IMR-90 (cell line): ENCODE measurements around the gene IL36G. TPM values are rescaled to one million over a fixed set of nuclear protein-coding genes. Genes with fewer than 3 reads are reported as not detected.

ENCODE experiments used
- ATAC-seq: fragments of 200-7000 bp; cut with Tn5 transposase; 2 replicates; pipeline ENCODE4 v1.9.1; 2020; ENCODE audit warnings: low read depth, mild to moderate bottlenecking, moderate library complexity
- BruUV-seq: library from RNA; stranded (reverse); fragments of 400-500 nt; replicated peaks from 2 replicates; lab custom pipeline; 2021; lab: Mats Ljungman, UMichigan
- CTCF ChIA-PET: fragments of 300-600 bp; formaldehyde crosslinking; extraction: SDS; loops from one replicate; lab custom pipeline; 2021; ENCODE audit warnings: antibody characterized with exemption; lab: Yijun Ruan, JAX
- POLR2A ChIA-PET: fragments of 300-600 bp; sonication (Branson Sonifier 250); formaldehyde crosslinking; loops from one replicate; lab custom pipeline; 2022; ENCODE audit warnings: antibody characterized with exemption; ENCODE audit not compliant: unreplicated experiment; lab: Charles Lee
- DNase-seq: peaks from one replicate; pipeline ENCODE4 v3.0.0; 2013
- H2AFZ ChIP-seq: replicated peaks from 2 replicates; pipeline ENCODE3; 2013; ENCODE audit warnings: low read length, mild to moderate bottlenecking; ENCODE audit not compliant: poor library complexity
- H2AK5ac ChIP-seq: 2 replicates; pipeline ENCODE4 v1.6.1; 2013; ENCODE audit warnings: low read depth, low read length, inconsistent platforms
- H2AK9ac ChIP-seq: replicated peaks from 2 replicates; pipeline ENCODE3; 2013; ENCODE audit warnings: mild to moderate bottlenecking, low read depth, low read length, moderate library complexity; ENCODE audit not compliant: poor library complexity
- H2BK120ac ChIP-seq: 2 replicates; pipeline ENCODE4 v1.6.1; 2013; ENCODE audit warnings: low read depth, low read length, inconsistent platforms
- H2BK15ac ChIP-seq: 3 replicates; pipeline ENCODE4 v1.6.1; 2013; ENCODE audit warnings: low read depth, low read length, inconsistent platforms
- H2BK20ac ChIP-seq: 2 replicates; pipeline ENCODE4 v1.6.1; 2013; ENCODE audit warnings: low read depth, mild to moderate bottlenecking, inconsistent platforms, low read length, moderate library complexity
- H2BK5ac ChIP-seq: 2 replicates; pipeline ENCODE4 v1.6.1; 2013; ENCODE audit warnings: mild to moderate bottlenecking, low read depth, low read length, inconsistent platforms; ENCODE audit not compliant: poor library complexity, severe bottlenecking
- H3K14ac ChIP-seq: replicated peaks from 2 replicates; pipeline ENCODE4 v1.6.1; 2013; ENCODE audit warnings: low read depth, low read length, inconsistent platforms
- H3K18ac ChIP-seq: 2 replicates; pipeline ENCODE4 v1.6.1; 2013; ENCODE audit warnings: low read depth, low read length, control low read depth
- H3K23ac ChIP-seq: 2 replicates; pipeline ENCODE4 v1.6.1; 2013; ENCODE audit warnings: low read depth, low read length, inconsistent platforms
- H3K27ac ChIP-seq: 2 replicates; pipeline ENCODE4 v1.5.1; 2013; ENCODE audit warnings: mild to moderate bottlenecking, control low read depth, low read length; ENCODE audit not compliant: insufficient read depth
- H3K27me3 ChIP-seq: 2 replicates; pipeline ENCODE4 v1.6.1; 2013; ENCODE audit warnings: low read length; ENCODE audit not compliant: control insufficient read depth, insufficient read depth
- H3K36me3 ChIP-seq: 2 replicates; pipeline ENCODE4 v1.6.1; 2013; ENCODE audit warnings: low read length, mixed read lengths; ENCODE audit not compliant: control insufficient read depth, insufficient read depth
- H3K4ac ChIP-seq: 2 replicates; pipeline ENCODE4 v1.6.1; 2013; ENCODE audit warnings: low read depth, low read length, inconsistent platforms
- H3K4me1 ChIP-seq: 2 replicates; pipeline ENCODE4 v1.6.1; 2013; ENCODE audit warnings: low read length, mixed read lengths; ENCODE audit not compliant: control insufficient read depth, insufficient read depth
- H3K4me2 ChIP-seq: 2 replicates; pipeline ENCODE4 v1.6.1; 2013; ENCODE audit warnings: low read depth, mild to moderate bottlenecking, control low read depth, low read length, moderate library complexity
- H3K4me3 ChIP-seq: 2 replicates; pipeline ENCODE4 v1.5.1; 2013; ENCODE audit warnings: low read depth, mild to moderate bottlenecking, control low read depth, low read length, moderate library complexity; ENCODE audit not compliant: insufficient read depth
- H3K56ac ChIP-seq: 2 replicates; pipeline ENCODE4 v1.6.1; 2013; ENCODE audit warnings: low read length, inconsistent platforms; ENCODE audit not compliant: insufficient read depth; ENCODE audit errors: extremely low read depth
- H3K79me1 ChIP-seq, 2 experiments: 2 replicates each; pipeline ENCODE4 v1.6.1; 2013; ENCODE audit warnings: low read length in 2 of 2, inconsistent platforms in 1 of 2, low read depth in 1 of 2
- H3K9ac ChIP-seq: 2 replicates; pipeline ENCODE4 v1.6.1; 2013; ENCODE audit warnings: low read depth, low read length, control low read depth
- H3K9me1 ChIP-seq: 2 replicates; pipeline ENCODE4 v1.6.1; 2013; ENCODE audit warnings: low read length, inconsistent platforms; ENCODE audit not compliant: insufficient read depth
- H3K9me3 ChIP-seq: 2 replicates; pipeline ENCODE4 v1.6.1; 2013; ENCODE audit warnings: low read length; ENCODE audit not compliant: control insufficient read depth, insufficient read depth
- H4K20me1 ChIP-seq: 2 replicates; pipeline ENCODE4 v1.6.1; 2013; ENCODE audit warnings: low read length, inconsistent platforms; ENCODE audit not compliant: insufficient read depth
- H4K5ac ChIP-seq: 2 replicates; pipeline ENCODE4 v1.6.1; 2013; ENCODE audit warnings: mild to moderate bottlenecking, low read depth, low read length, control low read depth
- H4K8ac ChIP-seq, 2 experiments: 2 replicates each; pipeline ENCODE4 v1.6.1; 2013; ENCODE audit warnings: low read depth in 2 of 2, low read length in 2 of 2, control low read depth in 1 of 2, inconsistent platforms in 1 of 2
- H4K91ac ChIP-seq: 2 replicates; pipeline ENCODE4 v1.6.1; 2013; ENCODE audit warnings: low read depth, low read length, inconsistent platforms; ENCODE audit not compliant: insufficient read depth
- BHLHE40 ChIP-seq: fragments of 150-350 bp; IDR thresholded peaks from 2 replicates; pipeline ENCODE4 v1.6.1; 2016; ENCODE audit warnings: mild to moderate bottlenecking, low read depth, low read length
- CEBPB ChIP-seq: IDR thresholded peaks from 2 replicates; pipeline ENCODE4 v1.6.1; 2012; ENCODE audit warnings: low read depth, low read length, improper control_type of control experiment
- CHD1 ChIP-seq: IDR thresholded peaks from 2 replicates; pipeline ENCODE4 v1.6.1; 2012; ENCODE audit warnings: low read depth, low read length, improper control_type of control experiment
- CTCF ChIP-seq: conservative IDR thresholded peaks from 2 replicates; pipeline ENCODE4 v1.5.1; 2012; ENCODE audit warnings: mild to moderate bottlenecking, low read depth, low read length, improper control_type of control experiment
- ELK1 ChIP-seq: fragments of 150-350 bp; IDR thresholded peaks from 2 replicates; pipeline ENCODE4 v1.6.1; 2016; ENCODE audit warnings: low read depth, mild to moderate bottlenecking, low read length, moderate library complexity, borderline replicate concordance
- FOS ChIP-seq: fragments of 150-350 bp; IDR thresholded peaks from 2 replicates; pipeline ENCODE4 v1.6.1; 2016; ENCODE audit warnings: low read depth, low read length
- MAFK ChIP-seq: IDR thresholded peaks from 2 replicates; pipeline ENCODE4 v1.6.1; 2012; ENCODE audit warnings: low read depth, low read length, improper control_type of control experiment
- MAZ ChIP-seq: IDR thresholded peaks from 2 replicates; pipeline ENCODE4 v1.6.1; 2012; ENCODE audit warnings: low read depth, mild to moderate bottlenecking, low read length, improper control_type of control experiment, moderate library complexity, borderline replicate concordance
- MXI1 ChIP-seq: IDR thresholded peaks from 2 replicates; pipeline ENCODE4 v1.6.1; 2012; ENCODE audit warnings: low read depth, mild to moderate bottlenecking, low read length, moderate library complexity, borderline replicate concordance
- NFE2L2 ChIP-seq: fragments of 150-350 bp; IDR thresholded peaks from 2 replicates; pipeline ENCODE4 v1.6.1; 2016; ENCODE audit warnings: low read depth, mild to moderate bottlenecking, low read length
- POLR2A ChIP-seq: IDR thresholded peaks from 2 replicates; pipeline ENCODE4 v1.6.1; 2012; ENCODE audit warnings: mild to moderate bottlenecking, low read depth, low read length
- RAD21 ChIP-seq: IDR thresholded peaks from 2 replicates; pipeline ENCODE4 v1.6.1; 2012; ENCODE audit warnings: low read length, improper control_type of control experiment
- RCOR1 ChIP-seq: IDR thresholded peaks from 2 replicates; pipeline ENCODE4 v1.6.1; 2012; ENCODE audit warnings: mild to moderate bottlenecking, low read length, improper control_type of control experiment; ENCODE audit not compliant: insufficient replicate concordance
- RFX5 ChIP-seq: IDR thresholded peaks from 2 replicates; pipeline ENCODE4 v1.8.0; 2012; ENCODE audit warnings: low read depth, mild to moderate bottlenecking, low read length, moderate library complexity
- SMC3 ChIP-seq: fragments of 150-350 bp; IDR thresholded peaks from 2 replicates; pipeline ENCODE4 v1.6.1; 2016; ENCODE audit warnings: low read depth, mild to moderate bottlenecking, antibody characterized with exemption, low read length, moderate library complexity
- USF2 ChIP-seq: fragments of 150-350 bp; IDR thresholded peaks from 2 replicates; pipeline ENCODE4 v1.6.1; 2017; ENCODE audit warnings: mild to moderate bottlenecking, antibody characterized with exemption, low read length, low read depth
- WGBS, 2 experiments: methylation state at CpG; one replicate each; pipeline versions ENCODE4 v1.1.5 to v1.1.7; 2013; ENCODE audit warnings: missing lambda C conversion rate in 2 of 2; ENCODE audit not compliant: insufficient read length in 1 of 2; ENCODE audit errors: extremely low coverage in 2 of 2; 5-methylcytosine and 5-hydroxymethylcytosine counted together
- dilution Hi-C: fragments of 300-500 bp; cut with HindIII; formaldehyde crosslinking; loops from one replicate; pipeline ENCODE4 v1.14.3; 2018; ENCODE audit warnings: low sequenced_read_pairs; ENCODE audit not compliant: unreplicated experiment
- in situ Hi-C: fragments of 300-500 bp; cut with MboI; formaldehyde crosslinking; loops from 3 replicates; pipeline ENCODE4 v1.14.3; 2019; ENCODE audit warnings: low sequenced_read_pairs, inconsistent platforms, mixed read lengths
- intact Hi-C: fragments of 100-400 bp; cut with micrococcal nuclease; formaldehyde crosslinking; loops from 2 replicates; pipeline ENCODE4 v1.10.0; 2022
- polyA plus RNA-seq, 3 experiments: library from polyadenylated mRNA; depleted of rRNA; stranded (reverse); fragments of >200 nt; gene quantifications; 2 replicates each; pipeline ENCODE4 v1.2.3, GENCODE V29; 2012; ENCODE audit warnings: low replicate concordance in 1 of 3
- total RNA-seq: library from RNA; depleted of rRNA; stranded (reverse); fragments of >200 nt; gene quantifications from 2 replicates; pipeline ENCODE4 v1.2.3, GENCODE V29; 2012

The IL36G gene
- total and polyA plus RNA-seq, 2 of the 4 experiments (the other 2 are of a cell fraction): not detected

- H3K4me1 ChIP-seq: no peaks in the 10 kb centered on the region
- no peaks in the 10 kb centered on the region for H3K9me1 ChIP-seq
- no peak overlapping the region for H2AK9ac ChIP-seq
- no peak overlapping the region for H3K56ac ChIP-seq
- no peaks in the 10 kb centered on the region for H3K9me3 ChIP-seq
- H3K36me3 ChIP-seq: no peaks in the 10 kb centered on the region
- H4K5ac ChIP-seq: no peak overlapping the region
- H2AK5ac ChIP-seq: no peak overlapping the region
- no peak overlapping the region for H3K27ac ChIP-seq
- H2BK5ac ChIP-seq: no peak overlapping the region
- no peaks in the 10 kb centered on the region for H3K79me1 ChIP-seq
- intact Hi-C loops (no loop called here), in situ Hi-C loops (no loop called here), dilution Hi-C loops (no loop called here)
- no peak overlapping the region for H4K91ac ChIP-seq
- no peak overlapping the region for H3K9ac ChIP-seq
- H3K14ac ChIP-seq: no peak overlapping the region
- H3K23ac ChIP-seq: no peak overlapping the region
- H3K18ac ChIP-seq: no peak overlapping the region
- ChIA-PET POLR2A (no interaction called here), CTCF (no interaction called here)
- H3K4me2 ChIP-seq: no peak overlapping the region
- DNase-seq (no peak), ATAC-seq (no peak)
- TF ChIP-seq NFE2L2 (no peak), RCOR1 (no peak), SMC3 (no peak), FOS (no peak), MAFK (no peak), CEBPB (no peak), BHLHE40 (no peak), RFX5 (no peak), ELK1 (no peak), MAZ (no peak), POLR2A (no peak), MXI1 (no peak), CTCF (no peak), CHD1 (no peak), USF2 (no peak), RAD21 (no peak)
- no peak overlapping the region for H4K8ac ChIP-seq
- no peak overlapping the region for H3K4ac ChIP-seq
- no TSS peak for BruUV-seq
- no peak overlapping the region for H3K4me3 ChIP-seq
- H2BK15ac ChIP-seq: no peak overlapping the region
- no CpG with 5 or more reads among the region's 1 CpG for WGBS, 2 experiments
- H3K27me3 ChIP-seq: peaks cover 3% of the 10 kb centered on the region
- no peak overlapping the region for H2AFZ ChIP-seq
- H4K20me1 ChIP-seq: no peaks in the 10 kb centered on the region
- no peak overlapping the region for H2BK120ac ChIP-seq
- no peak overlapping the region for H2BK20ac ChIP-seq
Observed at GRCh38 chr2:113007250-113007649, 29.4 kb downstream of the IL36G start.
